ENCODE data around the gene A1BG. TPM values are rescaled to one million over a fixed set of nuclear protein-coding genes. Genes with fewer than 3 reads are reported as not detected.

A1BG gene
- total and polyA plus RNA-seq, 2 of the 13 experiments (the other 11 are each of a cell fraction or from before 2014, with no cell fraction given), result 14.7 to 41.4 TPM

GRCh38 chr19:58325311-58326022, 27.8 kb downstream of the A1BG start:
- POLR2A ChIA-PET, result interaction anchor here (0.6 to 2.1 kb wide), 6 partner anchors 21 to 225 kb away, joined by 3 to 22 read pairs (median 6); partner anchors contain the start of genes ERVK3-1, ZBTB45, ZNF274 and ZNF497

More at GRCh38 chr19:58325311-58326022, 27.8 kb downstream of the A1BG start:
- FAIRE-seq (no peak), DNase-seq (ENCODE audit: low spot score) (no peak), ATAC-seq (no peak)
- H2AFZ ChIP-seq (ENCODE audit: low read length), result no peak overlapping the region
- 57% methylated on average over 6 of the region's 6 CpGs for WGBS (ENCODE audit: low lambda C conversion rate)
- in situ Hi-C loops (cut with HindIII; ENCODE audit: extremely low pct_ligation_motif_present, low pct_unique_long_range_greater_than_20kb) (no loop called here), intact Hi-C loops (cut with micrococcal nuclease; ENCODE audit: unreplicated experiment) (loop anchor here (2.0 to 5.0 kb wide), 5 partner anchors 47 to 192 kb away; partner anchors contain the start of genes ZBTB45, ZNF274, ZNF324 and ZNF584)
- no peaks in the 10 kb centered on the region for H3K36me3 ChIP-seq (replicated peaks in 1 of 2; ENCODE audit: control insufficient read depth in 1 of 2, insufficient read depth in 2 of 2, low read length in 2 of 2)
- no peak overlapping the region for H3K27ac ChIP-seq (ENCODE audit: extremely low read length, insufficient read depth, low read length)
- no TSS peak for BruUV-seq (replicated peaks)
- no peaks in the 10 kb centered on the region; a peak in 1 of 5 replicates for H3K27me3 ChIP-seq (ENCODE audit: control insufficient read depth in 1 of 2, insufficient read depth in 2 of 2, low read length in 2 of 2)
- H3K4me1 ChIP-seq (ENCODE audit: insufficient read depth, low read length), result peaks cover 39% of the 10 kb centered on the region
- peak overlapping the region; percentile 83 to 95 (median 89) for H3K4me3 ChIP-seq (replicated peaks in 1 of 3; ENCODE audit: insufficient read depth in 1 of 3, low read depth in 2 of 3, low read length in 3 of 3)
- peaks cover 22% of the 10 kb centered on the region for H3K79me2 ChIP-seq (ENCODE audit: insufficient read depth, low read length)
- TF ChIP-seq MXD3 (CRISPR knock-in tag; IDR thresholded peaks at IDR 0.05) (no peak), ZNF784 (CRISPR knock-in tag; IDR thresholded peaks at IDR 0.05; ENCODE audit: borderline replicate concordance) (no peak), ZNF775 (CRISPR knock-in tag; IDR thresholded peaks at IDR 0.05; ENCODE audit: borderline replicate concordance) (no peak), ZBTB34 (CRISPR knock-in tag; IDR thresholded peaks at IDR 0.05) (no peak)
- H4K20me1 ChIP-seq (ENCODE audit: insufficient read depth, low read length), result no peaks in the 10 kb centered on the region
- CTCF ChIA-PET (ENCODE audit: low intra/inter-chr PET ratio, low total read pairs), result no interaction called here
- H3K9me3 ChIP-seq (ENCODE audit: low read length), result no peaks in the 10 kb centered on the region
- H3K4me2 ChIP-seq (ENCODE audit: low read depth, low read length), result peak overlapping the region; percentile 91
- H3K9ac ChIP-seq (ENCODE audit: insufficient read depth, low read depth, low read length), result peak overlapping the region; percentile 85
